Esophagus (tissue), 2 donors: Measurements from ENCODE around the gene MYO5A. TPM values are rescaled to one million over a fixed set of nuclear protein-coding genes. Genes with fewer than 3 reads are reported as not detected.
"Not testable (repeated sequence)": the region's sequence is repeated elsewhere in the genome, so short reads cannot be mapped to it uniquely, and the experiment has no call there.

ENCODE experiments used
- H3K27ac ChIP-seq, 2 donors: one replicate each; pipeline ENCODE4 v1.5.1; 2013; ENCODE audit warnings: low read depth in 2 of 2, mild to moderate bottlenecking in 2 of 2, inconsistent platforms in 1 of 2, low read length in 1 of 2, moderate library complexity in 1 of 2
- H3K27me3 ChIP-seq, 2 donors: one replicate each; pipeline ENCODE4 v1.6.1; 2013; ENCODE audit warnings: low read length in 2 of 2, control low read depth in 1 of 2, mild to moderate bottlenecking in 1 of 2; ENCODE audit not compliant: insufficient read depth in 2 of 2, control insufficient read depth in 1 of 2
- H3K36me3 ChIP-seq, 2 donors: one replicate each; pipeline ENCODE4 v1.6.1; 2013; ENCODE audit warnings: low read length in 1 of 2; ENCODE audit not compliant: control insufficient read depth in 2 of 2, insufficient read depth in 2 of 2
- H3K4me1 ChIP-seq, 2 donors: one replicate each; pipeline ENCODE4 v1.6.1; 2013; ENCODE audit warnings: low read length in 1 of 2; ENCODE audit not compliant: control insufficient read depth in 2 of 2, insufficient read depth in 2 of 2
- H3K4me3 ChIP-seq, 2 donors: one replicate each; pipeline ENCODE4 v1.5.1; 2013; ENCODE audit warnings: low read length in 2 of 2, mild to moderate bottlenecking in 2 of 2, low read depth in 1 of 2, moderate library complexity in 1 of 2
- H3K9me3 ChIP-seq, 2 donors: one replicate each; pipeline ENCODE4 v1.6.1; 2013; ENCODE audit warnings: mild to moderate bottlenecking in 2 of 2, low read depth in 1 of 2, low read length in 1 of 2, moderate library complexity in 1 of 2; ENCODE audit not compliant: control insufficient read depth in 2 of 2, insufficient read depth in 1 of 2
- WGBS, 2 donors: extraction: QIAGEN DNeasy Blood & Tissue Kit; methylation state at CpG; one replicate each; pipeline ENCODE4 v1.1.7; 2013; 5-methylcytosine and 5-hydroxymethylcytosine counted together
- polyA plus RNA-seq, 2 donors: library from polyadenylated mRNA; stranded (reverse); fragments of 200-250 nt; gene quantifications; one replicate each; pipeline ENCODE4 v1.2.3, GENCODE V29; 2013
- donor health status: healthy with polysubstance abuse.
- donor health status: Bipolar disorder and iron deficiency.

MYO5A gene
- polyA plus RNA-seq, 2 donors, result 1.6 to 1.9 TPM

DNA sequence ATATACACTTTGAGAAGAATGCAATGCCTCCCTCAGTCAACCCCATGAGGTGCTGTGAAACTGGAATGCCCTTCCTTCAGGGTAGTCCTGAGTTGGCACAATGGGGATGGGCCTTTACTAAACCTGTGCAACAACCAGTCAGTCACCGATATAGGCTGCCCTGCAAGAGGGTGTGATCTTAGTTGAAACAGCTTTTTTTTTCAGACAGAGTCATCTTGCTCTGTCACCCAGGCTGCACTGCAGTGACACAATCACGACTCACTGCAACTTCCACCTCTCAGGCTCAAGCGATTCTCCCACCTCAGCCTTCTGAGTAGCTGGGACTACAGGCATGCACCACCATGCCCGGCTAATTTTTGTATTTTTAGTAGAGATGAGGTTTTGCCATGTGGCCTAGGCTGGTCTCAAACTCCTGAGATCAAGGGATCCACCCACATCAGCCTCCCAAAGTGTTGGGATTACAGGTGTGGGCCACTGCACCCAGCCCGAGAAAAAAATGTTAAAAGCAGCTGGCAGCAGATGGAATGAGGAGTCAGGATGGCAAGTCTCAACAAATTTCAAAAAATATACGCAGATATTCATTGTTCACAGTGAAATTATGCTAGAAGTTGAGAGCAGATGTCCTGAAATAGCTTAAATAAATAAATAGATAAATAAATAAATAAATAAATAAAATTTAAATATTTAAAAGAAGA, 31.8 kb downstream of the MYO5A start:
- Histone ChIP-seq H3K27me3 (no peaks in the 10 kb centered on the region), H3K4me1 (no peaks in the 10 kb centered on the region), H3K36me3 (no peaks in the 10 kb centered on the region), H3K4me3 (no peak overlapping the region), H3K9me3 (no peaks in the 10 kb centered on the region), H3K27ac (peak overlapping the region; percentile 61 to 77)
- WGBS, 2 donors, result 49 to 62% methylated on average over 6 of the region's 6 CpGs

DNA sequence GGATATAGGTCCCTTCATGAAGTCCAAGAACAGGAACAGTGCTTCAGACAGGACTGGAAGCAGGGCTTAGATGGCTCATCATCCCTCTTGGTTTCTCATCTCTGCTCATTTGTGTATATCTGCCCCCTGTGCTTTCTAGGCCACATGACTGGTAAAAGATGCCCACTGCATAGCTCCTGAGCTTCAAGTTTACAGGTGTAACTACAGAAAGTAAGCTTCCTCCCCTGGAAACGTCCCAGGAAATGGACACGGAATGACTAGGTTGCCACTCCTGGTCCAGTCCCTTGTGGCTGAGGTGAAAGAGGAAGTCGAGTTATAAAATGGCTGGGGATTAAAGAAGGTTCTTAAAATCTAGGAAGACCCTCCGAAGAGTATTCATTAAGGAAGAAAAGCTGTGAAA, 32.5 kb downstream of the MYO5A start:
- Histone ChIP-seq H3K4me3 (no peak overlapping the region), H3K4me1 (no peaks in the 10 kb centered on the region), H3K27me3 (no peaks in the 10 kb centered on the region), H3K9me3 (no peaks in the 10 kb centered on the region), H3K27ac (peak overlapping the region in 1 of 2 donors; percentile 6), H3K36me3 (no peaks in the 10 kb centered on the region)
- WGBS, 2 donors, result 61 to 62% methylated on average over 4 of the region's 4 CpGs

DNA sequence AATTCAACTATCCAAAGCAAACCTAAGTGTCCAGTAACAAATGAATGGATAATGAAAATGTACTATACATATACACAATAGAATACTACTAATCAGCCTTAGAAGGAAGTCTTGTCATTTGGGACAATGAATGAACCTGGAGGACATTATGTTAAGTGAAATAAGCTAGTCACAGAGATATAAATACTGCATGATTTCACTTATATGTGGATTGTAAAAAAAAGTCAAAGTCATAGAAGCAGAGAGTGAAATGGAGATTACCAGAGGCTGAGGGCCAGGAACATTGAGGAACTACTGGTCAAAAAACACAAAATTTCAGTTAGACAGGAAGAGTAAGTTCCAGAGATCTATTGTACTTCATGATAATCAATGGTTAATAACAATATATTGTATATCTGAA, 33.6 kb downstream of the MYO5A start:
- H3K36me3 ChIP-seq, result no peaks in the 10 kb centered on the region
- H3K4me1 ChIP-seq, result no peaks in the 10 kb centered on the region
- no peak overlapping the region for H3K27ac ChIP-seq
- no peaks in the 10 kb centered on the region for H3K9me3 ChIP-seq
- H3K4me3 ChIP-seq, result no peak overlapping the region
- H3K27me3 ChIP-seq, result no peaks in the 10 kb centered on the region

GRCh38 chr15:52493968-52494367, 34.7 kb downstream of the MYO5A start:
- Histone ChIP-seq H3K36me3 (no peaks in the 10 kb centered on the region), H3K4me3 (no peak overlapping the region), H3K27ac (no peak overlapping the region), H3K4me1 (no peaks in the 10 kb centered on the region), H3K9me3 (no peaks in the 10 kb centered on the region), H3K27me3 (no peaks in the 10 kb centered on the region)
- 91 to 95% methylated on average over 3 of the region's 3 CpGs for WGBS, 2 donors

- Histone ChIP-seq H3K27me3 (no peaks in the 10 kb centered on the region), H3K27ac (no peak overlapping the region), H3K36me3 (no peaks in the 10 kb centered on the region), H3K4me1 (no peaks in the 10 kb centered on the region), H3K4me3 (no peak overlapping the region), H3K9me3 (no peaks in the 10 kb centered on the region)
- WGBS, 2 donors, result 62 to 70% methylated on average over 4 of the region's 4 CpGs
Measured at GRCh38 chr15:52492132-52492531, 36.5 kb downstream of the MYO5A start.

DNA sequence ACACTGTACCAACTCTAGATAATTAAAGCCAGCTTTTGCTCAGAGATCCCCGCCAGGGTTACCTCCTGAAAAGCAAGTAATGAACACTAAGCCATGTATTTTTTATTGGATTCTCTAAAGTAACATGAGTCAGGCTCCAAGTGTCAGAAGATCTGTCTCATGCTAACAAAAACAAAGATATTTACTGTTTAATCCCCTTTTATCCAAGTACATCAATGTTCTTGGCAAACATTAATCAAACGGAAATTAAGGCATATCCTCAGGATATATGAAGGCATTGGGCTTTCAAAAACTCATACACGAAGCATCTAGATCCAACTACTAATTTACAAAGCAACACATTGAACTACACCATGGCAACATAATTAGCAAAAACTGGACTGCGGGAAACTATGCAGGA, 37.2 kb downstream of the MYO5A start:
- H3K36me3 ChIP-seq, result no peaks in the 10 kb centered on the region
- no peaks in the 10 kb centered on the region for H3K27me3 ChIP-seq
- no peak overlapping the region for H3K4me3 ChIP-seq
- no peaks in the 10 kb centered on the region for H3K4me1 ChIP-seq
- no peaks in the 10 kb centered on the region for H3K9me3 ChIP-seq
- 23 to 57% methylated on average over 4 of the region's 4 CpGs for WGBS, 2 donors
- no peak overlapping the region for H3K27ac ChIP-seq

GRCh38 chr15:52489430-52489829, 39.2 kb downstream of the MYO5A start:
- H3K36me3 ChIP-seq, H3K4me3 ChIP-seq, H3K27ac ChIP-seq, H3K4me1 ChIP-seq, H3K9me3 ChIP-seq, H3K27me3 ChIP-seq: not testable (repeated sequence)
- 87 to 89% methylated on average over 4 of the region's 4 CpGs for WGBS, 2 donors

- WGBS, 2 donors, result 62 to 70% methylated on average over 2 of the region's 2 CpGs
- no peaks in the 10 kb centered on the region for H3K27me3 ChIP-seq
- no peaks in the 10 kb centered on the region for H3K4me1 ChIP-seq
- H3K27ac ChIP-seq, result no peak overlapping the region
- no peak overlapping the region for H3K4me3 ChIP-seq
- no peaks in the 10 kb centered on the region for H3K36me3 ChIP-seq
- H3K9me3 ChIP-seq, result no peaks in the 10 kb centered on the region
Measured at GRCh38 chr15:52488830-52489229, 39.9 kb downstream of the MYO5A start.

GRCh38 chr15:52486003-52486996, 42.4 kb downstream of the MYO5A start:
- Histone ChIP-seq H3K36me3 (no peaks in the 10 kb centered on the region), H3K27ac (no peak overlapping the region), H3K4me3 (no peak overlapping the region), H3K4me1 (no peaks in the 10 kb centered on the region), H3K27me3 (no peaks in the 10 kb centered on the region), H3K9me3 (no peaks in the 10 kb centered on the region)
- 73 to 77% methylated on average over 11 of the region's 11 CpGs for WGBS, 2 donors
